ENCODE results near the gene GLCCI1.

Gene GLCCI1

DNA sequence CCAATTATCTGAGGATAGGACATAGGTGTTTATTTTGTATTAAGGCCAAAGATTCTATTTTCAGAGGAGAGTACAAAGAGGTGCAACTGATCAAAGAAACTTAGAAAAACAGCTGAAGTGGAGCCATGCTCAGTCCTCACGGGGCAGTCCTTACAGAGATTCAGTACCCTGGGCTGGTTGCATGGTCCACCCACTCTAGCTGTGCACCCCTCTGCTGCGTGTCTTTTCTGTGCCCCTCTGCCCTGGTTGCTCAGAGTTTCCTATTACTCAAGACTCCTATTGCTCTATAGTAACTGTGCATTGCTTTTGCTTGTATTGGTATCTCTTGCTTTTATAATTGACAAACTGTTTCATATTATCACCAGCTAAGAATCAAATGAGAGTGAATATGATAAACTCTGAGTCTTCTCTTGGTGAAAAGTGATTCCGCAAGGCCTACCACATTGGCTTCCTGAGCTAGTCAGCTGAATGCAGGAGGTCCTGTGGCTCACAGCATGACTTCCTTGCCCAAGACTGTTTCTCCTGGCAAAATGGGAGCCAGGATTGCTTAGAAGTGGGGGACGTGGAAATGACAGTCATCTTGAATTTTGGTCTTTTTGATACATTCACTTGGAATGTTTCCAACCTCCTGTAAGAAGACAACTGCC, 137.0 kb downstream of the GLCCI1 start:
- H3K9me2 ChIP-seq (ENCODE audit: low read depth, low read length): no peaks in the 10 kb centered on the region
- H3K27me3 ChIP-seq (ENCODE audit: insufficient read depth, low read length): no peaks in the 10 kb centered on the region
- H3K79me2 ChIP-seq (ENCODE audit: insufficient read depth, low read length): no peaks in the 10 kb centered on the region
- no peaks in the 10 kb centered on the region for H4K20me1 ChIP-seq (ENCODE audit: insufficient read depth, low read length)
- H2AFZ ChIP-seq (ENCODE audit: low read length): no peak overlapping the region
- no peak overlapping the region for H3K4me2 ChIP-seq (ENCODE audit: low read length)
- H3F3A ChIP-seq (ENCODE audit: insufficient read depth, low read length): no peaks in the 10 kb centered on the region
- peaks cover 2% of the 10 kb centered on the region; the same call in 1 of the 2 replicates for H3K9me3 ChIP-seq (ENCODE audit: low read length)
- H3K4me1 ChIP-seq (ENCODE audit: insufficient read depth, low read length, severe bottlenecking): no peaks in the 10 kb centered on the region
- no peak overlapping the region for H3K27ac ChIP-seq (ENCODE audit: low read depth, low read length, poor library complexity, severe bottlenecking)
- H3K36me3 ChIP-seq (ENCODE audit: insufficient read depth, low read length): no peaks in the 10 kb centered on the region
- no peak for TF ChIP-seq EZH2 (IDR thresholded peaks at IDR 0.05; ENCODE audit: borderline replicate concordance, low read length)
- TF ChIP-seq, protein P1, sequence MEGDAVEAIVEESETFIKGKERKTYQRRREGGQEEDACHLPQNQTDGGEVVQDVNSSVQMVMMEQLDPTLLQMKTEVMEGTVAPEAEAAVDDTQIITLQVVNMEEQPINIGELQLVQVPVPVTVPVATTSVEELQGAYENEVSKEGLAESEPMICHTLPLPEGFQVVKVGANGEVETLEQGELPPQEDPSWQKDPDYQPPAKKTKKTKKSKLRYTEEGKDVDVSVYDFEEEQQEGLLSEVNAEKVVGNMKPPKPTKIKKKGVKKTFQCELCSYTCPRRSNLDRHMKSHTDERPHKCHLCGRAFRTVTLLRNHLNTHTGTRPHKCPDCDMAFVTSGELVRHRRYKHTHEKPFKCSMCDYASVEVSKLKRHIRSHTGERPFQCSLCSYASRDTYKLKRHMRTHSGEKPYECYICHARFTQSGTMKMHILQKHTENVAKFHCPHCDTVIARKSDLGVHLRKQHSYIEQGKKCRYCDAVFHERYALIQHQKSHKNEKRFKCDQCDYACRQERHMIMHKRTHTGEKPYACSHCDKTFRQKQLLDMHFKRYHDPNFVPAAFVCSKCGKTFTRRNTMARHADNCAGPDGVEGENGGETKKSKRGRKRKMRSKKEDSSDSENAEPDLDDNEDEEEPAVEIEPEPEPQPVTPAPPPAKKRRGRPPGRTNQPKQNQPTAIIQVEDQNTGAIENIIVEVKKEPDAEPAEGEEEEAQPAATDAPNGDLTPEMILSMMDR (IDR thresholded peaks at IDR 0.05; ENCODE audit: low read length): no peak
- no peak overlapping the region for H3K4me3 ChIP-seq (ENCODE audit: low read depth, low read length, poor library complexity, severe bottlenecking)
- no peak overlapping the region for H3K9ac ChIP-seq (ENCODE audit: low read length)

DNA sequence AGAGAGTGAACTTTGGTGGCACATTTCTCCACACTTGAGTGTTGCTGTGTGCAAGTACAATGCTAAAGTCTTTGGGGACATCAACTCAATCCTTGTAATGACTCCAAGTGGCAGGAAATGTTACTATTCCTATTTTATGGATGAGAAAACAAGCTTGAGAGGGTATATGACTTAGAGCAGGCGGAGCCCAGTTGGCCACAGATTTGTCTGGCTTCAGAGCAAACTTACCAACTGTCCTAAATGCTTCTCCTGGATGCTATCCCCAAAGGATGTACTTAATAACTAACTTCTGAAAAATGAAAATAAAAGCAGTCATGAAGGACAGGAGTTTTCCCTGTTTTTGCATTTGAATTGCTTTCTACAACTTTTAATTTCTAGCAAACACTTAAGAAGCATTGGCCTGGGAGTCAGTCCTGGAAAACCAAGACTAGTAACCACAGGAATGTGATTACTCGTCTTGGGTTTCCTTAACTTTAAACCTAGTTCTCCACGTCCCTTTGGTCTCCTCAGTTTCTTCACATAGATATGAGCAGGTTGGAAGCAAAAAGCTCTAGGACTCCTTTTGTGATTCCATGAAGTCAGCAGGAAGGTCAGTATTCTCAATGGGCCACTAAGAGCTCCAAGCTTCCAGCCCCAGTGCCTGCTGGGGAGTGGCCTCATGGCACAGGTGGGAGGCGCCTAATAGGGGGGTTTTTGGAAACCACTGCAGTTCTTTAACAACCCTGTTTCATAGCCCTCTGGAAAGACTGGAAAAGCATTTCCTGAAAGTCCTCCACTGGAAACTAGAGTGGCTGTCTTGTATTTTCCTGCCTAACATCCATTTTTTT, 140.8 kb downstream of the GLCCI1 start:
- no peaks in the 10 kb centered on the region for H3K9me3 ChIP-seq (ENCODE audit: low read length)
- H4K20me1 ChIP-seq (ENCODE audit: insufficient read depth, low read length): no peaks in the 10 kb centered on the region
- no peak overlapping the region for H3K27ac ChIP-seq (ENCODE audit: low read depth, low read length, poor library complexity, severe bottlenecking)
- TF ChIP-seq EZH2 (IDR thresholded peaks at IDR 0.05; ENCODE audit: borderline replicate concordance, low read length): no peak
- TF ChIP-seq, protein P1 (IDR thresholded peaks at IDR 0.05; ENCODE audit: low read length): no peak
- no peaks in the 10 kb centered on the region for H3K27me3 ChIP-seq (ENCODE audit: insufficient read depth, low read length)
- no peaks in the 10 kb centered on the region for H3F3A ChIP-seq (ENCODE audit: insufficient read depth, low read length)
- H2AFZ ChIP-seq (ENCODE audit: low read length): no peak overlapping the region
- no peaks in the 10 kb centered on the region for H3K79me2 ChIP-seq (ENCODE audit: insufficient read depth, low read length)
- H3K4me2 ChIP-seq (ENCODE audit: low read length): no peak overlapping the region
- peaks cover 6% of the 10 kb centered on the region for H3K4me1 ChIP-seq (ENCODE audit: insufficient read depth, low read length, severe bottlenecking)
- H3K36me3 ChIP-seq (ENCODE audit: insufficient read depth, low read length): no peaks in the 10 kb centered on the region
- no peak overlapping the region for H3K9ac ChIP-seq (ENCODE audit: low read length)
- no peaks in the 10 kb centered on the region for H3K9me2 ChIP-seq (ENCODE audit: low read depth, low read length)
- no peak overlapping the region for H3K4me3 ChIP-seq (ENCODE audit: low read depth, low read length, poor library complexity, severe bottlenecking)

DNA sequence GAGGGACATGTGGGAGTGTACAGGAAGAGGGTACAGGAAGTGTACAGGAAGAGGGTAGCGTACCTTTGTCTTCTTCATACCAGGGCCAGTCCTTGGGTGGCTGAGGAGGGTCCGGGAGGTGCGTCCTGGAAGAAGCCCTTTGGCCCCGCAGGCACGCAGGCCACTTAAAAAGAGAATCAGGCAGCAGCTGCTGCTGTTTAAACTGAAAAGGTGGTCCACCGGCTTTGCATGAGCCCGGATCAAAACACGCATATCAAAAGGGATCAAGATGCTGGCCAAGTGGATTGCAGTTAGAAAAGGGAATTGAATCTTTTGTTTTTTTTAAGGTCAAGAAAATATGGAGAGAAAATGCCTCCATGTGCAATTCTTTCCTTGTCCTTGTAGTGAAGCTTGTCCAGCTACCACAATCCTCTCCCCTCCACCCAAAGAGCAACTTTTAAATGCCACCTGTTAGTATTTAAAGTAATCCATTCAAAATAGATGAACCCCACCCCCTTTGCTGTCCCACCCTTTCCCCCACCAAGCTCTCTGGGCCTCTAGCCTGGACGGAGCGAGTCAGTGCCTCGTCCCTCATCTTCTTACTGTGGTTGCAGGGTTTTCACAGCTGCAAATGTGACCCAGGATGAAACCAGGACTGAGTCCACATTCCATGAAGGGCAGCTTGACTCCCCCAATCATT, 142.8 kb downstream of the GLCCI1 start:
- H3F3A ChIP-seq (ENCODE audit: insufficient read depth, low read length): no peaks in the 10 kb centered on the region
- no peaks in the 10 kb centered on the region for H3K27me3 ChIP-seq (ENCODE audit: insufficient read depth, low read length)
- no peaks in the 10 kb centered on the region for H3K79me2 ChIP-seq (ENCODE audit: insufficient read depth, low read length)
- H4K20me1 ChIP-seq (ENCODE audit: insufficient read depth, low read length): no peaks in the 10 kb centered on the region
- no peaks in the 10 kb centered on the region for H3K9me2 ChIP-seq (ENCODE audit: low read depth, low read length)
- no peak overlapping the region for H2AFZ ChIP-seq (ENCODE audit: low read length)
- no peak overlapping the region for H3K4me2 ChIP-seq (ENCODE audit: low read length)
- H3K4me3 ChIP-seq (ENCODE audit: low read depth, low read length, poor library complexity, severe bottlenecking): no peak overlapping the region
- H3K36me3 ChIP-seq (ENCODE audit: insufficient read depth, low read length): no peaks in the 10 kb centered on the region
- H3K9me3 ChIP-seq (ENCODE audit: low read length): no peaks in the 10 kb centered on the region
- no peak overlapping the region for H3K27ac ChIP-seq (ENCODE audit: low read depth, low read length, poor library complexity, severe bottlenecking)
- TF ChIP-seq, protein P1 (IDR thresholded peaks at IDR 0.05; ENCODE audit: low read length): no peak
- TF ChIP-seq EZH2 (IDR thresholded peaks at IDR 0.05; ENCODE audit: borderline replicate concordance, low read length): no peak
- peaks cover 24% of the 10 kb centered on the region for H3K4me1 ChIP-seq (ENCODE audit: insufficient read depth, low read length, severe bottlenecking)
- H3K9ac ChIP-seq (ENCODE audit: low read length): no peak overlapping the region

Data from OCI-LY1 (cell line).